Testis (tissue), 2 donors: ENCODE results near the gene SSR2.

Experiments used
- CTCF ChIP-seq, 3 experiments: fragments of 450-650 bp in 2 of 3; fragments of 200-600 bp in 1 of 3; sonication (generic) in 1 of 3; IDR thresholded peaks; one replicate each; pipeline ENCODE4 v1.5.1; 2016 to 2019; ENCODE audit warnings: antibody characterized with exemption in 3 of 3, mild to moderate bottlenecking in 2 of 3, moderate library complexity in 1 of 3
- POLR2A ChIP-seq: fragments of 450-650 bp; IDR thresholded peaks from one replicate; pipeline ENCODE4 v1.6.1; 2017; ENCODE audit warnings: antibody characterized with exemption, mild to moderate bottlenecking, moderate library complexity

GRCh38 chr1:156051011-156051725 lies 30.4 kb upstream of the SSR2 start:
- TF ChIP-seq CTCF (IDR thresholded peaks at IDR 0.05): no peak
- no peak for TF ChIP-seq POLR2A
